IPS DF 6.9 (cell line): ENCODE measurements around the gene NUBP2.

ENCODE experiments used
- DNase-seq: peaks from one replicate; pipeline ENCODE4 v3.0.0-alpha.2; 2013; ENCODE audit warnings: low read depth, low spot score
- H3K27ac ChIP-seq: one replicate; pipeline ENCODE4 v1.5.1; 2013; ENCODE audit warnings: low read length, control low read depth
- H3K27me3 ChIP-seq: 2 replicates; pipeline ENCODE4 v1.6.1; 2013; ENCODE audit warnings: mild to moderate bottlenecking, low read length; ENCODE audit not compliant: control insufficient read depth, insufficient read depth
- H3K36me3 ChIP-seq: 2 replicates; pipeline ENCODE4 v1.6.1; 2013; ENCODE audit warnings: low read length; ENCODE audit not compliant: control insufficient read depth, insufficient read depth
- H3K4me1 ChIP-seq: 2 replicates; pipeline ENCODE4 v1.6.1; 2013; ENCODE audit warnings: low read length; ENCODE audit not compliant: control insufficient read depth, insufficient read depth
- H3K4me3 ChIP-seq: 2 replicates; pipeline ENCODE4 v1.5.1; 2013; ENCODE audit warnings: mild to moderate bottlenecking, low read length
- H3K9me3 ChIP-seq: 2 replicates; pipeline ENCODE4 v1.6.1; 2013; ENCODE audit warnings: low read length, inconsistent platforms; ENCODE audit not compliant: control insufficient read depth, insufficient read depth
- WGBS: extraction: QIAGEN DNeasy Blood & Tissue Kit; methylation state at CpG from one replicate; pipeline ENCODE4 v1.1.7; 2013; ENCODE audit warnings: mixed read lengths, missing lambda C conversion rate; ENCODE audit not compliant: insufficient read length, insufficient coverage; 5-methylcytosine and 5-hydroxymethylcytosine counted together

NUBP2 gene

DNA sequence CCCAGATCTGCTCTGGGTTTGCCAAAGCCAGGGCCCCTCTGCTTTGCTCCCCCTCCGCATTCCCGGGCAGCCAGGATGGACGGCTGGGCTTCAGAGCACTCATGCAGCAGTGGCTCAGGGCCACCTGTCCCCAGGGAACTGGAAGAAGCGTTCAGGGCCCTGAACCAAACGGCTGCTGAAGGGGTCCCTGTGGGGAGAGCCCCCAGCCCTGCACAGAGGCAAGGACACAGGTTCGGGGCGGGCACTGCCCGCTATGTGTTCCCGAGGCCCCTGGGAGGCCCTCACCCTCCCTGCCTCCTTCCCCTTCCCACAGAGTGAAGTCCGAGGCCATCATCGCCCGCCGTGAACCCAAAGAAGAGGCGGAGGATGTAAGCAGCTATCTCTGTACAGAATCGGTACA, 21.8 kb upstream of the NUBP2 start:
- no peak overlapping the region for H3K27ac ChIP-seq
- H3K4me3 ChIP-seq: no peak overlapping the region
- no peak for DNase-seq
- no peaks in the 10 kb centered on the region for H3K9me3 ChIP-seq
- H3K4me1 ChIP-seq: peaks cover 4% of the 10 kb centered on the region; the same call in 1 of the 2 replicates
- H3K27me3 ChIP-seq: no peaks in the 10 kb centered on the region
- WGBS: no CpG with 5 or more reads among the region's 15 CpGs
- H3K36me3 ChIP-seq: peaks cover 11% of the 10 kb centered on the region

GRCh38 chr16:1761751-1762150, 21.0 kb upstream of the NUBP2 start:
- no CpG with 5 or more reads among the region's 15 CpGs for WGBS
- Histone ChIP-seq H3K36me3 (peaks cover 16% of the 10 kb centered on the region), H3K27ac (no peak overlapping the region)

DNA sequence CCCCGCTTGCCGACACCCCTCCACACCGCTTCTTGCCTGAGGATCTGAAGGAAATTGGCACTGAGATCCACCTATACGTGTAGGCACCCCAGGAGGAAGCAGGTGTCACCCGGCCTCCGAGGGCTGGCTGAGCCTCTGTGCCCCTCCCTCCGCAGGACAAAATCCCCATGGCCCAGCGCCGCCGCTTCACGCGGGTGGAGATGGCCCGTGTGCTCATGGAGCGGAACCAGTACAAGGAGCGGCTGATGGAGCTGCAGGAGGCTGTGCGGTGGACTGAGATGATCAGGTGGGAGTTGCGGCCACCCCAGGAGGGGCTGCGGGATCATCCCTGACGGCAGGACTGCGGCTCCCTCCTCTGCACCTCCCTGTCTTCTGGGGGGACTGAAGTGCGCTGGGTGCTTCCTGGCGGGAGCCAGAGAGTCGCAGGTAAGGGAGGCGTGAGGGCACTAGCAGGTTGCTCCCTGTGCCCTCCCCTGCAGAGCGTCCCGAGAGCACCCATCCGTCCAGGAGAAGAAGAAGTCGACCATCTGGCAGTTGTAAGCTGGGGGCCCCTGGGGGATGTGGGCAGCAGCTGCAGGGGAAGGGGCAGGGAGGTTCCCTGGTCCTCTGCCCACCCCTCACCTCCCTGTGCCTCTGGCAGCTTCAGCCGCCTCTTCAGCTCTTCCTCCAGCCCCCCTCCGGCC, 20.4 kb upstream of the NUBP2 start:
- Histone ChIP-seq H3K36me3 (peaks cover 17% of the 10 kb centered on the region), H3K4me1 (peaks cover 4% of the 10 kb centered on the region; the same call in 1 of the 2 replicates), H3K9me3 (no peaks in the 10 kb centered on the region), H3K27me3 (no peaks in the 10 kb centered on the region), H3K4me3 (no peak overlapping the region), H3K27ac (no peak overlapping the region)
- no peak for DNase-seq
- no CpG with 5 or more reads among the region's 30 CpGs for WGBS

More at GRCh38 chr16:1761751-1762150, 21.0 kb upstream of the NUBP2 start:
- DNase-seq: no peak
- Histone ChIP-seq H3K27me3 (no peaks in the 10 kb centered on the region), H3K9me3 (no peaks in the 10 kb centered on the region), H3K4me1 (peaks cover 4% of the 10 kb centered on the region; the same call in 1 of the 2 replicates), H3K4me3 (no peak overlapping the region)

DNA sequence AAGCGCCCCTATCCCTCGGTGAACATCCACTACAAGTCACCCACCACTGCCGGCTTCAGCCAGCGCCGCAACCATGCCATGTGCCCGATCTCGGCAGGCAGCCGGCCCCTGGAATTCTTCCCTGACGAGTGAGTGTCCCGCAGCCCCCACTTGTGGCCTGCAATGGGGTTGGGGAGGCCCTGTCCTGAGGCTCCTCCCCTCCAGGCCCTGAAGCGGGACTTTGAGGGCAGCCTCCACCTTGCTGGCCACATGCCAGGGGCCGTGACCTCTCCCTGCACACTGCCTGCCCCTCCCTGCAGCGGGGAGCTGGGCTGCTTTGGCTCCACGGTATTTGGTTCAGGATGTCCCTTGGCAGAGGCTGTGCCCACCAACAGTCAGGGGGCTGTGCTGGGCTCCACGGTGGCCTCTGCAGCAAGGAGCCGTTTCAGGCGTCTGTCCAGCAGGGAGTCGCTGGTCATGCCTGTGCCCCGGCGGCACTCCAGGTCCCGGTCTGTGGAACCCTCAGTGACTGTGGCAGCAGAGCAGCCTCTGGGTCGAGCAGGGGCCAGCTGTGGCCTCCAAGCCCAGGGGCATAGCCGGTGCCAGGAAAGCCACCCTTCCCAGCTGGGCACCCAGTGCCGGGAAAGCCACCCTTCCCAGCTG, 19.8 kb upstream of the NUBP2 start:
- Histone ChIP-seq H3K4me1 (peaks cover 4% of the 10 kb centered on the region; the same call in 1 of the 2 replicates), H3K9me3 (no peaks in the 10 kb centered on the region), H3K36me3 (peaks cover 17% of the 10 kb centered on the region), H3K27me3 (no peaks in the 10 kb centered on the region), H3K27ac (no peak overlapping the region), H3K4me3 (no peak overlapping the region)
- no CpG with 5 or more reads among the region's 24 CpGs for WGBS
- no peak for DNase-seq

GRCh38 chr16:1763521-1764511, 18.9 kb upstream of the NUBP2 start:
- Histone ChIP-seq H3K36me3 (peaks cover 23% of the 10 kb centered on the region), H3K27me3 (no peaks in the 10 kb centered on the region), H3K27ac (no peak overlapping the region), H3K9me3 (no peaks in the 10 kb centered on the region), H3K4me3 (peak overlapping the region; percentile 23; the same call in 1 of the 2 replicates), H3K4me1 (peaks cover 4% of the 10 kb centered on the region; the same call in 1 of the 2 replicates)
- DNase-seq: no peak
- WGBS: no CpG with 5 or more reads among the region's 81 CpGs

GRCh38 chr16:1764971-1765370, 17.8 kb upstream of the NUBP2 start:
- no peak overlapping the region for H3K4me3 ChIP-seq
- H3K9me3 ChIP-seq: no peaks in the 10 kb centered on the region
- no CpG with 5 or more reads among the region's 21 CpGs for WGBS
- no peak overlapping the region for H3K27ac ChIP-seq
- DNase-seq: no peak
- H3K4me1 ChIP-seq: peaks cover 4% of the 10 kb centered on the region; the same call in 1 of the 2 replicates
- no peaks in the 10 kb centered on the region for H3K27me3 ChIP-seq
- peaks cover 27% of the 10 kb centered on the region for H3K36me3 ChIP-seq

DNA sequence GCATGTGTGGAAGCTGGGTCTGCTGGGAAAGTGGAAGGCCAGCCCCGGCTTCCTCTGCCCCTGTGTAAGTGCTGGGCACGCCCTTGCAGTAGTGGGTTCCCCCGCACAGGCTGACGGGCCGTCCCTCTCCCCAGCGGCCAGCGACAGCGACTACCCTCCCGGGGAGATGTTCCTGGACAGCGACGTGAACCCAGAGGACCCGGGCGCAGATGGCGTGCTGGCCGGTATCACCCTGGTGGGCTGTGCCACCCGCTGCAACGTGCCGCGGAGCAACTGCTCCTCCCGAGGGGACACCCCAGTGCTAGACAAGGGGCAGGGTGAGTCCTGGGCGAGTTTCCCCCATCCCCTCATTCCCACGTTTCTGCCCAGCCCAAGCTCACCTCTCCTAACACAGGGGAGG, 16.9 kb upstream of the NUBP2 start:
- Histone ChIP-seq H3K27me3 (no peaks in the 10 kb centered on the region), H3K9me3 (no peaks in the 10 kb centered on the region), H3K27ac (no peak overlapping the region), H3K4me3 (no peak overlapping the region), H3K36me3 (peaks cover 27% of the 10 kb centered on the region), H3K4me1 (peaks cover 4% of the 10 kb centered on the region; the same call in 1 of the 2 replicates)
- DNase-seq: no peak
- no CpG with 5 or more reads among the region's 22 CpGs for WGBS

- Histone ChIP-seq H3K27ac (no peak overlapping the region), H3K9me3 (no peaks in the 10 kb centered on the region), H3K36me3 (peaks cover 27% of the 10 kb centered on the region), H3K4me3 (no peak overlapping the region), H3K27me3 (no peaks in the 10 kb centered on the region), H3K4me1 (peaks cover 4% of the 10 kb centered on the region; the same call in 1 of the 2 replicates)
- WGBS: no CpG with 5 or more reads among the region's 19 CpGs
- no peak for DNase-seq
These were observed 16.5 kb upstream of the NUBP2 start for GRCh38 chr16:1766231-1766630.

DNA sequence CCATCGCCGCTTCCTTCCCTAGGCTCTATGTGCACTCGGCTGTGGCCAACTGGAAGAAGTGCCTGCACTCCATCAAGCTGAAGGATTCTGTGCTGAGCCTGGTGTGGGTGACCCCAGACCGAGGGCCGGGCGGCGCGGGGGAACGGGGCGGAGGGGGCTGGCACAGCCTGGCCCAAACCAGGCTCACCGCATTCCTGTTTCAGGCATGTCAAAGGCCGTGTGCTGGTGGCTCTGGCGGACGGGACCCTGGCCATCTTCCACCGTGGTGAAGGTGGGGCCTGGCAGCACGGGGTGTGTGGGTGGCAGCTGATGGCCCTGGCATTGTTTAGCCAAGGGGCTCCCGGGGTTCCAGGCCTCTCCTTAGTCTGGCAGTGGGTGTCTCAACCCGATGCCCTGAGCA, 16.1 kb upstream of the NUBP2 start:
- Histone ChIP-seq H3K27me3 (no peaks in the 10 kb centered on the region), H3K36me3 (peaks cover 27% of the 10 kb centered on the region), H3K4me1 (peaks cover 4% of the 10 kb centered on the region; the same call in 1 of the 2 replicates), H3K9me3 (no peaks in the 10 kb centered on the region), H3K27ac (no peak overlapping the region), H3K4me3 (no peak overlapping the region)
- WGBS: no CpG with 5 or more reads among the region's 18 CpGs
- DNase-seq: no peak
